ENCODE results near the gene DMD.
"Not testable (repeated sequence)": the region's sequence is repeated elsewhere in the genome, so short reads cannot be mapped to it uniquely, and the experiment has no call there.

DMD gene

GRCh38 chrX:32804034-32804433 is 407.3 kb downstream of the DMD start:
- H3K9me3 ChIP-seq (ENCODE audit: control insufficient read depth, low read length), result no peaks in the 10 kb centered on the region
- H3K27me3 ChIP-seq (ENCODE audit: control insufficient read depth, insufficient read depth, low read length), result no peaks in the 10 kb centered on the region
- no peak overlapping the region for H3K4me3 ChIP-seq (ENCODE audit: low read length)
- no peaks in the 10 kb centered on the region for H3K36me3 ChIP-seq (ENCODE audit: control insufficient read depth, insufficient read depth, low read length)
- no peak overlapping the region for H3K9ac ChIP-seq (ENCODE audit: low read length)
- H3K4me1 ChIP-seq (ENCODE audit: control insufficient read depth, insufficient read depth, low read length), result no peaks in the 10 kb centered on the region

DNA sequence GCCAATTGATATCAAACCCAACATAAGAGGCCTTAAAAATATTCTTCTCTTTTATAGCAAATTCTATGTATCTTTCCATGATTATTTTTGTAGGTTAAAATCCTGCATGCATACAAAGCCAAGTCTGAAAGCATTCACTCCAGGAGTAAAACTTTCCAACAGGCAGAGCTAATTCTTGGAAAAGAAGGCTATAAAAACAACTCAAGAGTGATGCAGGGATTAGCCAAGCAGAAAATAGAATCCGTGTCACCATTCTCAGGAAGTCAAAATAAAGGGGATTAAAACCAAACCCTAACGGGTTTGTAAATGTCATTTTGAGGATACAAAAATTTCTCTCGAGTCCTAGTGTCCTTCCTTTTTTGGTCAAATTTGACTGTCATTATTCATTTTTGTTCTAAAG is 412.4 kb downstream of the DMD start:
- no peaks in the 10 kb centered on the region for H3K9me3 ChIP-seq (ENCODE audit: control insufficient read depth, low read length)
- no peaks in the 10 kb centered on the region for H3K27me3 ChIP-seq (ENCODE audit: control insufficient read depth, insufficient read depth, low read length)
- H3K4me1 ChIP-seq (ENCODE audit: control insufficient read depth, insufficient read depth, low read length), result no peaks in the 10 kb centered on the region
- H3K9ac ChIP-seq (ENCODE audit: low read length), result no peak overlapping the region
- H3K36me3 ChIP-seq (ENCODE audit: control insufficient read depth, insufficient read depth, low read length), result no peaks in the 10 kb centered on the region
- no peak overlapping the region for H3K4me3 ChIP-seq (ENCODE audit: low read length)

GRCh38 chrX:32788936-32789335 is 422.4 kb downstream of the DMD start:
- no peaks in the 10 kb centered on the region for H3K4me1 ChIP-seq (ENCODE audit: control insufficient read depth, insufficient read depth, low read length)
- no peaks in the 10 kb centered on the region for H3K36me3 ChIP-seq (ENCODE audit: control insufficient read depth, insufficient read depth, low read length)
- H3K27me3 ChIP-seq (ENCODE audit: control insufficient read depth, insufficient read depth, low read length), result no peaks in the 10 kb centered on the region
- H3K4me3 ChIP-seq (ENCODE audit: low read length), result no peak overlapping the region
- H3K9ac ChIP-seq (ENCODE audit: low read length), result no peak overlapping the region
- H3K9me3 ChIP-seq (ENCODE audit: control insufficient read depth, low read length), result no peaks in the 10 kb centered on the region

DNA sequence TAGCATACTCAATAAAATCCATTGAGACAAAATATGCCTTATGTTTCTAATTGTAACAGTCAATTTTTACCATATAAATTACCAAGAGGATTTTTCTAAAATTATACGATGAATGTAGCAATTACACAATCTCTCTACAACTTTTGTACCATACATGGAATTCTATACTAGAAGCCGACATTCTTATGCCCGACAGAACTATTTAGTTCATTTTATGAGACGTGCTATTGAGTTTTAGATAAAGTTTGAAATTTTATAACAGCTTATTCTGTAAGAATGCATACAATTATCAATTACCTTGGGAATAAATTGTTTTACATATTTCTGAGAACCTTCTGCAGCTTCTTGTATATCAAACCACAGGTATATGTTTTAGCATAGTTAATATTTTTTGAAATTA is 431.2 kb downstream of the DMD start:
- Histone ChIP-seq H3K9ac (ENCODE audit: low read length) (no peak overlapping the region), H3K4me3 (ENCODE audit: low read length) (no peak overlapping the region), H3K4me1 (ENCODE audit: control insufficient read depth, insufficient read depth, low read length) (no peaks in the 10 kb centered on the region), H3K27me3 (ENCODE audit: control insufficient read depth, insufficient read depth, low read length) (no peaks in the 10 kb centered on the region), H3K36me3 (ENCODE audit: control insufficient read depth, insufficient read depth, low read length) (no peaks in the 10 kb centered on the region), H3K9me3 (ENCODE audit: control insufficient read depth, low read length) (no peaks in the 10 kb centered on the region)

GRCh38 chrX:32778965-32779364 is 432.4 kb downstream of the DMD start:
- Histone ChIP-seq H3K4me3 (ENCODE audit: low read length) (no peak overlapping the region), H3K36me3 (ENCODE audit: control insufficient read depth, insufficient read depth, low read length) (no peaks in the 10 kb centered on the region), H3K9ac (ENCODE audit: low read length) (no peak overlapping the region), H3K27me3 (ENCODE audit: control insufficient read depth, insufficient read depth, low read length) (no peaks in the 10 kb centered on the region), H3K4me1 (ENCODE audit: control insufficient read depth, insufficient read depth, low read length) (no peaks in the 10 kb centered on the region), H3K9me3 (ENCODE audit: control insufficient read depth, low read length) (no peaks in the 10 kb centered on the region)

DNA sequence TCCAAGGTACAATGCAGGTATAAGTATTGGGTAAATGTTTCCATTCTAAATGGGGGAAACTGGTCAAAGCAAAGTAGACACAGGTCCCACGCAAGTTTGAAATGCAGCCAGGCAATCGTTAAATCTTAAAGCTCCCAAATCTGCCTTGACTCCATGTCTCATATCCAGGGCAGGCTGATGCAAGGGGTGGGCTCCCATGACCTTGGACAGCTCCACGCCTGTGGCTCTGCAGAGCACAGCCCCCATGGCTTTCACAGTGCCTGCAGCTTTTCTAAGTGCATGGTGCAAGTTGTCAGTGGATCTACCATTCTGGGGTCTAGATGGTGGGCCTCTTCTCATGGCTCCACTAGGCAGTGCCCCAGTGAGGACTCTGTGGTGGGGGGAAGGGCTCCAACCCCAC is 436.4 kb downstream of the DMD start:
- no peaks in the 10 kb centered on the region for H3K9me3 ChIP-seq (ENCODE audit: control insufficient read depth, low read length)
- no peaks in the 10 kb centered on the region for H3K27me3 ChIP-seq (ENCODE audit: control insufficient read depth, insufficient read depth, low read length)
- no peaks in the 10 kb centered on the region for H3K4me1 ChIP-seq (ENCODE audit: control insufficient read depth, insufficient read depth, low read length)
- H3K4me3 ChIP-seq (ENCODE audit: low read length), result no peak overlapping the region
- H3K36me3 ChIP-seq (ENCODE audit: control insufficient read depth, insufficient read depth, low read length), result no peaks in the 10 kb centered on the region
- H3K9ac ChIP-seq (ENCODE audit: low read length), result no peak overlapping the region

GRCh38 chrX:32749070-32749469 is 462.3 kb downstream of the DMD start:
- H3K36me3 ChIP-seq (ENCODE audit: control insufficient read depth, insufficient read depth, low read length), result no peaks in the 10 kb centered on the region
- H3K27me3 ChIP-seq (ENCODE audit: control insufficient read depth, insufficient read depth, low read length), result no peaks in the 10 kb centered on the region
- H3K9me3 ChIP-seq (ENCODE audit: control insufficient read depth, low read length), result no peaks in the 10 kb centered on the region
- no peaks in the 10 kb centered on the region for H3K4me1 ChIP-seq (ENCODE audit: control insufficient read depth, insufficient read depth, low read length)
- no peak overlapping the region for H3K9ac ChIP-seq (ENCODE audit: low read length)
- H3K4me3 ChIP-seq (ENCODE audit: low read length), result no peak overlapping the region

GRCh38 chrX:32745323-32745722 is 466.0 kb downstream of the DMD start:
- no peaks in the 10 kb centered on the region for H3K9me3 ChIP-seq (ENCODE audit: control insufficient read depth, low read length)

DNA sequence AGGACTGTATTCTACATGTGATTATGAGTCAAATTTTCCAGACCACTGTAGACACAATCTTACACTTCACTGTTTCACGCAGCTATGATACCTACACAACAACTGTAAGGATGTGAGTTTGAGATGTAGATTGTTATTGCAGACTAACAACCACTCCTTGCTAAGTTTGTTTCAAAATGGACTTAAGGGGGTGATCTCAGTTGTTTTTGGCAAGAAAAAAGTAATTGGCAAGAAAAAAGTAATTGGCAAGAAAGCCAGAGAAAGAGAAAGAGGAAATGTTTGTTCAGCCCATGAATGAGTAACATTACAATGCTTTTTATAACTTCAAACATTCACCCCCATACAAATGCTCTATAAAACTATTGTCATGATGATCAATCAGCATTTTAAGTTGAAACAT is 466.4 kb downstream of the DMD start:
- no peaks in the 10 kb centered on the region for H3K36me3 ChIP-seq (ENCODE audit: control insufficient read depth, insufficient read depth, low read length)
- no peaks in the 10 kb centered on the region for H3K9me3 ChIP-seq (ENCODE audit: control insufficient read depth, low read length)
- no peak overlapping the region for H3K4me3 ChIP-seq (ENCODE audit: low read length)
- no peaks in the 10 kb centered on the region for H3K4me1 ChIP-seq (ENCODE audit: control insufficient read depth, insufficient read depth, low read length)
- no peaks in the 10 kb centered on the region for H3K27me3 ChIP-seq (ENCODE audit: control insufficient read depth, insufficient read depth, low read length)
- no peak overlapping the region for H3K9ac ChIP-seq (ENCODE audit: low read length)

More at GRCh38 chrX:32745323-32745722, 466.0 kb downstream of the DMD start:
- no peaks in the 10 kb centered on the region for H3K36me3 ChIP-seq (ENCODE audit: control insufficient read depth, insufficient read depth, low read length)
- H3K4me3 ChIP-seq (ENCODE audit: low read length), result no peak overlapping the region
- H3K9ac ChIP-seq (ENCODE audit: low read length), result no peak overlapping the region
- H3K27me3 ChIP-seq (ENCODE audit: control insufficient read depth, insufficient read depth, low read length), result no peaks in the 10 kb centered on the region
- no peaks in the 10 kb centered on the region for H3K4me1 ChIP-seq (ENCODE audit: control insufficient read depth, insufficient read depth, low read length)

- Histone ChIP-seq H3K9me3 (ENCODE audit: control insufficient read depth, low read length) (no peaks in the 10 kb centered on the region), H3K9ac (ENCODE audit: low read length) (no peak overlapping the region), H3K36me3 (ENCODE audit: control insufficient read depth, insufficient read depth, low read length) (no peaks in the 10 kb centered on the region), H3K4me3 (ENCODE audit: low read length) (no peak overlapping the region), H3K4me1 (ENCODE audit: control insufficient read depth, insufficient read depth, low read length) (no peaks in the 10 kb centered on the region), H3K27me3 (ENCODE audit: control insufficient read depth, insufficient read depth, low read length) (no peaks in the 10 kb centered on the region)
Measured at GRCh38 chrX:32741910-32742309, 469.4 kb downstream of the DMD start.

DNA sequence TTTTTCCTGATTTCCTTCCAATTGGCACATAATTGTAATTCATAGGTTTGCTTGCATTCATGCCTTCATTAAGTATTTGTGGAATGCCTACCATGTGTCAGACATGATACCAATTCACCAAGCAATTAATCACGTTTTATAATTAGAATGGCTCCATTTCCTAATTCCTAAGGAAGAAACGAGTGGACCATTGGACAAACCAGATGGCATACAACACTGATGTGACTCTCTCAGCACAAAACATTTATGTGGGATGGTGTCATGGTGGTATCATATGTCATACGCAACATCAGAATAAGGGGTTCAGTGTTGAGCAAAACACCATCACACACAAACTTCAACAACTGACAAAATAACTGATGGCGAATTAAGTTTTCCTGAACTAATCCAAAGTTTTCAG is 502.8 kb downstream of the DMD start:
- no peaks in the 10 kb centered on the region for H3K9me3 ChIP-seq (ENCODE audit: control insufficient read depth, low read length)
- no peak overlapping the region for H3K4me3 ChIP-seq (ENCODE audit: low read length)
- H3K9ac ChIP-seq (ENCODE audit: low read length), result no peak overlapping the region
- no peaks in the 10 kb centered on the region for H3K27me3 ChIP-seq (ENCODE audit: control insufficient read depth, insufficient read depth, low read length)
- no peaks in the 10 kb centered on the region for H3K4me1 ChIP-seq (ENCODE audit: control insufficient read depth, insufficient read depth, low read length)
- no peaks in the 10 kb centered on the region for H3K36me3 ChIP-seq (ENCODE audit: control insufficient read depth, insufficient read depth, low read length)

DNA sequence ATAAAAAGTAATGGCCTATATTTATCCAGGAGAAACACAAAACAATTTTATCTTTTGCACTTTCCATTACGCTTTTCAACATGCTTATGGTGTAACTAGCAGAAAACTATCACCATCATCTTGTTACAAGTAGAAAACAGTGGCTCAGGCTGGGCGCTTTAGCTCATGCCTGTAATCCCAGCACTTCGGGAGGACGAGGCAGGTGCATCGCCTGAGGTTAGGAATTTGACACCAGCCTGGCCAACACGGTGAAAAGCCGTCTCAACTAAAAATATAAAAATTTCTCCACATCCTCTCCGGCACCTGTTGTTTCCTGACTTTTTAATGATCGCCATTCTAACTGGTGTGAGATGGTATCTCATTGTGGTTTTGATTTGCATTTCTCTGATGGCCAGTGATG is 506.0 kb downstream of the DMD start:
- H3K4me3 ChIP-seq (ENCODE audit: low read length); H3K27me3 ChIP-seq (ENCODE audit: control insufficient read depth, insufficient read depth, low read length); H3K36me3 ChIP-seq (ENCODE audit: control insufficient read depth, insufficient read depth, low read length); H3K4me1 ChIP-seq (ENCODE audit: control insufficient read depth, insufficient read depth, low read length); H3K9ac ChIP-seq (ENCODE audit: low read length); H3K9me3 ChIP-seq (ENCODE audit: control insufficient read depth, low read length): not testable (repeated sequence)

DNA sequence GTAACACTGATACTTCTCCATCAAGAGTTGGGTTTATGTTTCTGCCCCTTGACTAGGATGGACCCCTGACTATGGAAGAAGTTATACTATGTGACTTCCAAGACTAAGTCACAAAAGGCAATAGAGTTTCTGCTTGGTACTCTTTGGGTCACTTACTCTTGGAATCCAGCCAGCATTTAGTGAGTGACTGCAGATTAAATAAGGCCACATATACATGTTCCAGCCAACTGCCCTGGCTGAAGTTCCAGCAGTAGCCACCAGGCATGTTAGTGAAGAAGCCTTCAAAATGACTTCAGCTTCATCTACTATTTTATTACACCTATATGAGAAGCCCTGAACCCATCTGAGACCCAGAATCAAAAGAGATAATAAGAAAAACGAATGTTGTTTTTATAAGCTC is 524.0 kb downstream of the DMD start:
- H3K36me3 ChIP-seq (ENCODE audit: control insufficient read depth, insufficient read depth, low read length), result no peaks in the 10 kb centered on the region
- H3K9ac ChIP-seq (ENCODE audit: low read length), result no peak overlapping the region
- no peaks in the 10 kb centered on the region for H3K9me3 ChIP-seq (ENCODE audit: control insufficient read depth, low read length)
- no peak overlapping the region for H3K4me3 ChIP-seq (ENCODE audit: low read length)
- H3K4me1 ChIP-seq (ENCODE audit: control insufficient read depth, insufficient read depth, low read length), result no peaks in the 10 kb centered on the region
- H3K27me3 ChIP-seq (ENCODE audit: control insufficient read depth, insufficient read depth, low read length), result no peaks in the 10 kb centered on the region

All from mucosa of stomach (tissue), 1 donor.